HEK293 (cell line): ENCODE data around the gene STK32C.
"Not testable (repeated sequence)": the region's sequence is repeated elsewhere in the genome, so short reads cannot be mapped to it uniquely, and the experiment has no call there.

Experiments
- CTCF ChIA-PET: fragments of 350-600 bp; formaldehyde crosslinking; extraction: SDS; loops from one replicate; lab custom pipeline; 2021; ENCODE audit warnings: antibody characterized with exemption; lab: Yijun Ruan, JAX
- POLR2A ChIA-PET: fragments of 300-600 bp; formaldehyde crosslinking; extraction: SDS; loops from one replicate; lab custom pipeline; 2020; ENCODE audit warnings: antibody characterized with exemption, inconsistent platforms; lab: Yijun Ruan, JAX
- H3K27ac ChIP-seq: fragments of 200-500 bp; sonication (Bioruptor generic); 2 replicates; pipeline ENCODE4 v1.5.1; 2014; ENCODE audit warnings: low read depth, low read length, control low read depth, inconsistent platforms; ENCODE audit errors: extremely low read depth
- H3K36me3 ChIP-seq, 2 experiments: fragments of 200-500 bp in 1 of 2; sonication (Bioruptor generic) in 1 of 2; 1 replicate in 1 of 2; 2 replicates in 1 of 2; pipeline ENCODE4 v1.5.1; 2014 to 2017; ENCODE audit warnings: inconsistent platforms in 2 of 2, low read length in 2 of 2; ENCODE audit not compliant: control insufficient read depth in 2 of 2, insufficient read depth in 1 of 2
- H3K4me1 ChIP-seq: fragments of 200-500 bp; sonication (Bioruptor generic); 2 replicates; pipeline ENCODE4 v1.5.1; 2014; ENCODE audit warnings: mild to moderate bottlenecking, low read length, inconsistent platforms; ENCODE audit not compliant: control insufficient read depth, insufficient read depth
- H3K4me3 ChIP-seq: 2 replicates; pipeline ENCODE4 v1.5.1; 2011; ENCODE audit warnings: low read depth, mild to moderate bottlenecking, control low read depth, low read length, moderate library complexity
- H3K9me3 ChIP-seq: fragments of 200-500 bp; sonication (Bioruptor generic); 2 replicates; pipeline ENCODE4 v1.5.1; 2014; ENCODE audit warnings: low read depth, low read length, inconsistent platforms; ENCODE audit not compliant: control insufficient read depth, insufficient read depth
- AEBP2 ChIP-seq: fragments of 450-650 bp; formaldehyde crosslinking; IDR thresholded peaks from 2 replicates; pipeline ENCODE4 v1.5.1; 2016; ENCODE audit warnings: missing biosample characterization, missing genetic modification characterization, borderline replicate concordance
- ZBTB20 ChIP-seq: fragments of 450-650 bp; formaldehyde crosslinking; IDR thresholded peaks from 2 replicates; pipeline ENCODE4 v1.5.1; 2016; ENCODE audit warnings: missing biosample characterization, missing genetic modification characterization
- ZBTB6 ChIP-seq: fragments of 450-650 bp; formaldehyde crosslinking; IDR thresholded peaks from 2 replicates; pipeline ENCODE4 v1.5.1; 2017; ENCODE audit warnings: missing biosample characterization, missing genetic modification characterization
- ZBTB7A ChIP-seq: fragments of 450-650 bp; formaldehyde crosslinking; IDR thresholded peaks from 2 replicates; pipeline ENCODE4 v1.5.1; 2016; ENCODE audit warnings: low read depth, missing biosample characterization, missing genetic modification characterization
- ZNF121 ChIP-seq: fragments of 450-650 bp; formaldehyde crosslinking; IDR thresholded peaks from 2 replicates; pipeline ENCODE4 v1.5.1; 2016; ENCODE audit warnings: missing biosample characterization, missing genetic modification characterization
- ZNF248 ChIP-seq: fragments of 450-650 bp; formaldehyde crosslinking; IDR thresholded peaks from 2 replicates; pipeline ENCODE4 v1.5.1; 2017; ENCODE audit warnings: missing biosample characterization, missing genetic modification characterization
- ZNF266 ChIP-seq: fragments of 450-650 bp; formaldehyde crosslinking; IDR thresholded peaks from 2 replicates; pipeline ENCODE4 v1.5.1; 2016; ENCODE audit warnings: missing biosample characterization, missing genetic modification characterization, low read depth
- ZNF362 ChIP-seq: fragments of 450-650 bp; formaldehyde crosslinking; IDR thresholded peaks from 2 replicates; pipeline ENCODE4 v1.5.1; 2016; ENCODE audit warnings: missing biosample characterization, missing genetic modification characterization
- ZNF404 ChIP-seq: fragments of 450-650 bp; formaldehyde crosslinking; IDR thresholded peaks from 2 replicates; pipeline ENCODE4 v1.5.1; 2017; ENCODE audit warnings: missing biosample characterization, missing genetic modification characterization
- ZNF555 ChIP-seq: fragments of 450-650 bp; formaldehyde crosslinking; conservative IDR thresholded peaks from 2 replicates; pipeline ENCODE4 v1.5.1; 2017; ENCODE audit warnings: missing biosample characterization, mild to moderate bottlenecking, missing genetic modification characterization, inconsistent platforms
- ZNF639 ChIP-seq: fragments of 450-650 bp; formaldehyde crosslinking; IDR thresholded peaks from 2 replicates; pipeline ENCODE4 v1.5.1; 2016; ENCODE audit warnings: missing biosample characterization, missing genetic modification characterization
- ZNF692 ChIP-seq: fragments of 450-650 bp; formaldehyde crosslinking; IDR thresholded peaks from 2 replicates; pipeline ENCODE4 v1.5.1; 2016; ENCODE audit warnings: missing biosample characterization, missing genetic modification characterization

Gene STK32C

GRCh38 chr10:132319853-132320653 is 12.3 kb upstream of the STK32C start (continued):
- TF ChIP-seq ZNF639 (tag by site-specific recombination) (peak; percentile 26; the same call in 1 of the 2 replicates), ZNF555 (tag by site-specific recombination) (no peak), ZBTB20 (peak; percentile 56; the same call in 1 of the 2 replicates)

GRCh38 chr10:132317477-132317876 is 9.7 kb upstream of the STK32C start:
- H3K9me3 ChIP-seq, H3K4me1 ChIP-seq, H3K4me3 ChIP-seq, H3K36me3 ChIP-seq, H3K27ac ChIP-seq, POLR2A ChIA-PET: not testable (repeated sequence)
- CTCF ChIA-PET, result interaction anchor here (0.6 kb wide), 1 partner anchor 103 kb away, joined by 3 read pairs; no protein-coding TSS in a partner anchor

- Histone ChIP-seq H3K27ac (no peak overlapping the region), H3K4me3 (no peak overlapping the region), H3K4me1 (peaks cover 4% of the 10 kb centered on the region), H3K9me3 (no peaks in the 10 kb centered on the region), H3K36me3 (no peaks in the 10 kb centered on the region)
- POLR2A ChIA-PET, result interaction anchor here (1.0 kb wide), 1 partner anchor 8 kb away, joined by 4 read pairs; the partner anchor contains the start of gene STK32C
- no peak for TF ChIP-seq ZBTB7A
- no peak for TF ChIP-seq AEBP2 (tag by site-specific recombination)
- TF ChIP-seq ZNF248 (tag by site-specific recombination), result no peak
- no peak for TF ChIP-seq ZNF692
- TF ChIP-seq ZBTB6 (tag by site-specific recombination), result no peak
- 0 out of 2 replicates have a peak, but pooled peaks have one; percentile 34 for TF ChIP-seq ZNF121 (tag by site-specific recombination)
- TF ChIP-seq ZNF266 (tag by site-specific recombination), result no peak
- no peak for TF ChIP-seq ZNF404 (tag by site-specific recombination)
- TF ChIP-seq ZNF362 (tag by site-specific recombination), result 0 out of 2 replicates have a peak, but pooled peaks have one; percentile 52
- CTCF ChIA-PET, result interaction anchor here (0.5 kb wide), 1 partner anchor 587 kb away, joined by 3 read pairs; no protein-coding TSS in a partner anchor
These were observed 8.4 kb upstream of the STK32C start for GRCh38 chr10:132316133-132316532.

- H3K4me1 ChIP-seq, H3K9me3 ChIP-seq, H3K4me3 ChIP-seq, H3K27ac ChIP-seq, H3K36me3 ChIP-seq, POLR2A ChIA-PET: not testable (repeated sequence)
- CTCF ChIA-PET, result interaction anchor here (0.7 to 1.2 kb wide), 3 partner anchors 46 to 125 kb away, joined by 3 to 4 read pairs (median 3); no protein-coding TSS in a partner anchor
These were observed 7.1 kb upstream of the STK32C start for GRCh38 chr10:132314881-132315280.
